NCI-H2227 (cell line): ENCODE results near the gene UGT2B17.
"Not testable (repeated sequence)": the region's sequence is repeated elsewhere in the genome, so short reads cannot be mapped to it uniquely, and the experiment has no call there.

ENCODE experiments used
- DNase-seq: peaks from one replicate; lab custom pipeline; 2025; ENCODE audit not compliant: unreplicated experiment; lab: John Stamatoyannopoulos, UW

UGT2B17 gene

GRCh38 chr4:68569466-68570121 is 6.5 kb downstream of the UGT2B17 start:
- no peak for DNase-seq

GRCh38 chr4:68569036-68569435 is 7.1 kb downstream of the UGT2B17 start:
- not testable (repeated sequence) for DNase-seq

GRCh38 chr4:68568535-68568934 is 7.6 kb downstream of the UGT2B17 start:
- not testable (repeated sequence) for DNase-seq

GRCh38 chr4:68566364-68566763 is 9.8 kb downstream of the UGT2B17 start:
- DNase-seq: not testable (repeated sequence)

GRCh38 chr4:68565082-68565481 is 11.0 kb downstream of the UGT2B17 start:
- not testable (repeated sequence) for DNase-seq

- not testable (repeated sequence) for DNase-seq
These were observed 15.6 kb downstream of the UGT2B17 start for GRCh38 chr4:68560364-68561070.

- DNase-seq: not testable (repeated sequence)
These were observed 22.3 kb downstream of the UGT2B17 start for GRCh38 chr4:68553830-68554229.

- not testable (repeated sequence) for DNase-seq
These were observed 23.0 kb downstream of the UGT2B17 start for GRCh38 chr4:68552818-68553811.

- not testable (repeated sequence) for DNase-seq
These were observed 33.4 kb downstream of the UGT2B17 start for GRCh38 chr4:68542742-68543141.

GRCh38 chr4:68536375-68536774 is 39.7 kb downstream of the UGT2B17 start:
- DNase-seq: no peak

- no peak for DNase-seq
These were observed 40.1 kb downstream of the UGT2B17 start for GRCh38 chr4:68535974-68536373.

- not testable (repeated sequence) for DNase-seq
These were observed 53.9 kb downstream of the UGT2B17 start for GRCh38 chr4:68522232-68522631.

- no peak for DNase-seq
These were observed 55.1 kb downstream of the UGT2B17 start for GRCh38 chr4:68520985-68521384.

- no peak for DNase-seq
These were observed 57.2 kb downstream of the UGT2B17 start for GRCh38 chr4:68518889-68519288.

- DNase-seq: not testable (repeated sequence)
These were observed 70.7 kb downstream of the UGT2B17 start for GRCh38 chr4:68505452-68505851.

- DNase-seq: not testable (repeated sequence)
These were observed 71.3 kb downstream of the UGT2B17 start for GRCh38 chr4:68504836-68505235.

- DNase-seq: not testable (repeated sequence)
These were observed 72.7 kb downstream of the UGT2B17 start for GRCh38 chr4:68503462-68503861.

GRCh38 chr4:68499021-68499420 is 77.1 kb downstream of the UGT2B17 start:
- DNase-seq: no peak

GRCh38 chr4:68498413-68499007 is 77.6 kb downstream of the UGT2B17 start:
- peak; percentile 29 for DNase-seq

GRCh38 chr4:68494688-68495087 is 81.4 kb downstream of the UGT2B17 start:
- no peak for DNase-seq
